Mucosa of gallbladder (tissue), 1 donor: Measurements from ENCODE around the gene HAUS7. TPM values are rescaled to one million over a fixed set of nuclear protein-coding genes. Genes with fewer than 3 reads are reported as not detected.
A peak's percentile ranks its signal among the peaks of the same experiment; 100 is the strongest.

Experiments
- DNase-seq: peaks from one replicate; pipeline ENCODE4 v3.0.0-alpha.2; 2020; ENCODE audit warnings: low spot score
- total RNA-seq: library from RNA; stranded (reverse); gene quantifications from one replicate; pipeline ENCODE4 v1.2.1, GENCODE V29; 2021
- donor health status: DM: no; HTN: no; CAD: no.

Gene HAUS7
- total RNA-seq, 1 donor from 2014 or later: 22.4 TPM

DNA sequence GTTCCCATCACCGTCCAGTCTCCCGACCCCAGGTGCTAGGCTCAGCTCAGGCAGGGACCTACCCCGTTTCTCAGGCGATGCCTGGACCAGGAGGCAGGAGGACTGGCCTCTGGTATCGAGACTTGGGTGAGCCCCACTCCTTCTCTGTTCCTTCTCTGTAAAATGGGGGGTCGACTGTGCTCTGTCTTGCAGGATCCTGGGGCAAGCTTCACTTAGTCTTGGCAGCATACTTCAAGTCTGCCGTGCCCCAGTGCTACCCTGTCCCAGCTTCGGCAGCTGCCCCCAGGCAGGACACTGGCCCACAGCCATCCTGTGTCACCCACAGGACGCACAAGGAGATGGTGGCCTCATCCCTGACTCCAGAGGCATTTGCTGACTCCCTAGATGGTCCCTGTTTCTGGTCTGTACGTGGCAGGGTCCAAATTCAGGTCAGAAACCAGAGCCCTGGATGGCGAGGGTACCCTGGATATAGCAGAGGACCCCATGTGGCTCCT is 7.0 kb upstream of the HAUS7 start:
- DNase-seq: no peak

DNA sequence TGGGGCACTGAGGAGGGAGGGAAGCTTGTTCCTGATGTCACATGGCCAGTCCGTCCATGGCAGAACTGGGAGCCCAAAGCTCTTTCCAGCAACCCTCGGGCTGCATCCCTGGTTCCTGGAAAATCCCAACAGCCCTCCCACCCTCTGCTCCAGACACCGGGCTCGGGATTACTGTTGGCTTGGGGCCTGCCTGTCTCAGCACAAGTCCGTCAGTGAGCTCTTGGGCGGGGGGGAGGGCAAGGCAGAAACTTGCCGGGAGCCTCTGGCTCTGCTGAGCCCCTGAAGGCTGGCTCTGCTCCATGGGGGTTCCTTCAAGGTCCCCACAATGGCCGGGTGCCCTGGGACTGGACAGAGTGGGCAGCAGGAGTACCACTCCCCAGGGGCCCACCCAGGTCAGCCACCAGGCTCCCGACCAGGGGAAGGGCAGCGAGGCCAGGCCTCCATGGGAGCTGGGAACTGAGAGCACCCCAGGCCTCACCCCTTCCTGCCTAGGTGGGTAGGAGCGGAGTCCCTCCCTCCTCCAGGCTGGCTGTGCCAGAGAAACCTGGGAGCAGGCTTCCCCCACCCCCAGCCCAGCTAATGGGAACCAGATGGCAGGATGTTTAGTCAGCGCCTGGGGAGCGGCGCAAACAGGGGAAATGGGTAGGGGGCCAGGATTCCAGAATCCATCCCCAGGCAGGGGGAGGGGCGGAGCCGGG is 6.4 kb upstream of the HAUS7 start:
- DNase-seq: no peak

DNA sequence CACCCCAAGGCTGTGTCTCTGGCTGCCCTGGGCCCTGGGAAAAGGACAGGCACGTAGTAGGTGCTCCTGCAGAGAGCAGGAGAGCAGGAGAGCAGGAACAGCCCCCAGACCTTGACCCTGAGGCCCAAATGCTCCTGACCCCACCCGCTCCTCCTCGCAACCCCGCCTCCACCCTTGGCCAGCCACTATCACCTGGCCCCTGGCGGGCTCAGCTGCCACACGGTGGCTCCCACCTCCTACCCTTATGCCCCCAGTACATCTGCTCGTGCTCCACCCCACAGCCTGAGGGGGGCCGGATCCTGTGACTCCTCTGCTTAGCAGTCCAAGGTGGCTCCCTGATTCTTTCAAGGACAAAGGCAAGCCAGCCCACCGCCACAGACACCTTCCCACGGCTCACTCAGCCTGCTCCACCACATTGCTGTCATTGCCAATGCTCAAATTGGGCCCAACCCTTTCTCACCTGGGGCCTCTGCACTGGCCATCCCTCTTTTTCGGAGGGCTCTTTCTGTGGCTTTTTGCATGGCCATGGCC is 5.4 kb upstream of the HAUS7 start:
- no peak for DNase-seq

DNA sequence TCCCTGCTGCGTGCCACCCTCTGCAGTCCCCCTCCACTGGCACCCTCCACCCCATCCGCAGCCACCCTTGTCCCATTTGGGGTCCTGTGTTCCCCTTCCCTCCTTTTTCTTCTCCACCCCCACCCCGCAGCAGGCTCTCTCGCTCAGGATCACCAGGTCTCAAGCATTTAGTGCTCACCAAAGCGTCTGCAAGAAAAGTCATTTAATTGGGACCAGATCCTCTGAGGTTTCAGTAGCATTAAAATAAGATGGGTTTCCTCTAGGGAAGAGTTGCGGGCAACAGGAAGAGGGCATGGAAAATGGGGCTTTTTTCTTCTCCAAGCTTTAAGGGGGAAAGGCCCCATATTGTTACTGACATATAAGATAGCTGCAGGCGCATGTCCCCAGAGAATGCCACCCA is 4.9 kb upstream of the HAUS7 start:
- DNase-seq: no peak

DNA sequence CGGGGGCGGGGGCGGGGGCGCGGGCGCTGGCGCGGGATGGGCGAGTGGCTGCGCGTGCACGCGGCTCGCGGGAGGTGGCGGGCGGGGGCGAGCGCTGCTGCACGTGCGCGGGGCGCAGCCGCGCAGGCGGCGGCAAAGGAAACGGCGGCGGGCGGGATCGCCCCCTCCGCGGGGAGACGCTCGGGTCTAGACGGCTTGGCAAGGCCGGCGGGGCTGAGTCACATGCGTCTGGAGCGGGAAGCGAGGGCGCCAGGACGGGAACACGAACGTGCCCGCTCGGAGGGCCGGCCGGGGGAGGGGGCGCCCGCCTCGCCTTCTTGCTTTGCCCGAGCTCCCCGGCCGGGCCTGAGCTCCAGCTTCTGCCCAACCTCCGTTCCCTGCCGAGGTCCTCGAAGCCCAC is 4.3 kb upstream of the HAUS7 start:
- DNase-seq: peak; percentile 42

DNA sequence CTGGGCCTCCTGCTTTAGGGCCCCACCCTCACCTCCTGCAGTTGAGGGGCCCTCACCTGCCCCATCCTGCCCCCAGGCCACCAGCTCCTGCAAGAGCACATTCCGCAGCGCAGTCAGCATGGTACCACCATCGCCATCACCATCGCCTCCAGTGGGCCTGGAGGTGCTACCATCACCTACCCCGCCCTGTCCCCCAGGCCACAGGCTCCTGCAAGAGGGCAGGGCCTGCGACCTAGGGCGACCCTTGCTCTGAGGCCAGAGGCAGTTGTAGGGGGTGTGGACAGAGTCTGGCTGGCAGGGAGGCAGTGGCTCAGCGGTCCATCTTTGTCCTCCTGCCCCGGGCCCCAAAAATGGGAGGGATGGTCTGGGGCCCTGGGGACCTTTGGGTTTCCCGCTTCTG is 3.9 kb upstream of the HAUS7 start:
- no peak for DNase-seq

DNA sequence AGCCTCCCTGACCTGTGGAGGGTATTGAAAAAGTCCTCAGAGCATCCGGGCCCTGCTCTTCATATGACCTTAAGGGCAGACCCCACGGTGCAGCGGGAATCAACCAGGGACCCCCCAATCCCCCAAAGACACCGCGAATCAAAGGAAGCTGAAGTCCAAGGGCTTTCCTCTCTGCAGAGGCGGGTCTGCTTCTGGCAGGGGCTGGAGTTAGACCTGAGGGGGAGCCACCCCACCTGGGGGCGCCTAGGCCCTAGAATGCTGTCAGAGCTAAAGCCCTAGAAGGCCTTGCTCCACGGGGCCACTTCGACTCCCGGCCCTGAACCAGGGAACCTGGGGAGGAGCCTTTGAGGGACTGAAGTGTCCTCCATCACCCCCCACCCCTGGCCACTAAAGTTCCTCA is 2.8 kb upstream of the HAUS7 start:
- DNase-seq: no peak

DNA sequence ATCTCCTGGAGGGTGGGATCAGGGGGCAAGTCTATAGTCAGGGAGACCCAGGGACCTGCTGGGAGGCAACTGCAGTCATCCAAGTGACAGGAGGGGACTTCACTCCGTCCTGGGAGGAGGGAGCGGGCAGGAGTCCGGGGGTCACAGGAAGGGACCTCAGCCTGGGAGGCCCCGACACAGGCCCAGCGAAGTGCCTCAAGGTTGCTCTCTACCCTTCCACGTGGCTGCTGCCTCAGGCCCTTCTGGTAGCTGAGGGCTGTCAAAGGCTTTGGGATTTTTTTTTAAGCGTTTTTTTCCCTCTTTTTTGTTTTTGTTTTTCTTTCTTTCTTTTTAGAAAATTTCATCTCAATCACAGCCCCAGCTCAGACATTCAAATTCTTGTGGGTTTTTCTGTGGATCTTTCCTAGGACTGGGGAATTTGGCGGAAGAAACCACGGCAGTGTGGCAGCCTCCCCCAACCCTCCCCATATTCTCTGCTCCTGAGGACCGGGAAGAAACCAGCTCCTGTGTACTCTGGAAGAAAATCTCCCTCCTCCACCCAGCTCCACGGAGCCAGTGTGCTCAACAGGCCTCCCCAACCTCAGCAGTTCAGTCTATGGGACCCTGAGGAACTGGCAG is 1.4 kb upstream of the HAUS7 start:
- DNase-seq: no peak

DNA sequence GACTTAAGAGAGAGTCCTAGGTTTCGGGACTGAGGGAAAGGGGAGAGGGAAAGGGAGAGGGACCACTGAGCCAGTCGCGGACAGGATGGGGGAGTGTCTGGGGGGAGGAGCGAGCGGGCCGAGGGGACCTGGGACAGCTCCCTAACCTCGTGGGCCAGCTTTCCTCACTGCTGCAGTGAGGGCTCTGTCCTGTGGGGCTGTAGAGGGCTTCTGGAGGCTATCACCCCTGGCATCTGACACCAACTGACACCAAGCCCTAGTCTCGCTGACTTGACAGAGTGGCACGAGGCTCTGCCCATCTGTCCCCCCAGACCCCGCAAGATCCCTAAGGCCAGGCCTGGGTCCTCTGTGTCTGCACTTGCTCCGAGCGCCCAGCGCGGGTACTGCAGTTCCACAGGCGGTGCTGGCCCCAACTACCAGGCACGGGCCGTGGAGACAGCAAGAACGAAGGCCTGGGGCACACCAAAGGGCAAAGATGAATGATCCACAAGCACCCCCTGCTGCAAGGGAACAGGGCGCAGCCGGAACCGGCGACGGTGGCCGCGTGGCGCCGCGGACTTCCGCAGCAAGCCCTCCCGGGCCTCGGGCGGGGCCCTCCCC is 465 bp downstream of the HAUS7 start:
- no peak for DNase-seq

DNA sequence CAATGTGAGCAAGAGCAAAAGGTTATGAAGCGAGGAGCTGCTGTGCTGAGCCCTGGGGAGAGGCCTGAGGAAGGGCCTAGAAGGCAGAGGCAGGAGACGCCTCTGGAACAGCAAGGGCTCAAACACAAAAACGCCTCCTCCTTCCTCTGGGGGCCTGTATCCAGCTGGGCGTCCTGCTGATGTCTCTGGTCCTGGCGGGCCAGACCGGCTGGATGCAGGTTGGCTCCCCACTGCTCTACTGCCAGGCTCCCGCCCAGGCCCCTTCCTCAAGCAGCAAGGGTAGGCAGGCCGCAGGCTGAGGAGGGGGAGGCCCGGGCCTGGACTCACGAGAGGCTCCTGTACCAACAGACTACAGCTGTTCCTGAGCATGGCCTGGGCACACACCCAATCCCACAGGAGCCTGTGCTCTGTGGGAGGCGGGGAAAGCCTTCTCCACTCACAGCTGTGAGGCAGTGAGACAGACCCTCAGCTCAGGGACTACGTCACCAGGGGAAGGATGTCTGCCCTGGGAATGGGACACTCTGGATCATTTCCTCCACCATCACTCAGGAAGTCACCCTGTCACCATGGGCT is 2.3 kb downstream of the HAUS7 start:
- DNase-seq: no peak

DNA sequence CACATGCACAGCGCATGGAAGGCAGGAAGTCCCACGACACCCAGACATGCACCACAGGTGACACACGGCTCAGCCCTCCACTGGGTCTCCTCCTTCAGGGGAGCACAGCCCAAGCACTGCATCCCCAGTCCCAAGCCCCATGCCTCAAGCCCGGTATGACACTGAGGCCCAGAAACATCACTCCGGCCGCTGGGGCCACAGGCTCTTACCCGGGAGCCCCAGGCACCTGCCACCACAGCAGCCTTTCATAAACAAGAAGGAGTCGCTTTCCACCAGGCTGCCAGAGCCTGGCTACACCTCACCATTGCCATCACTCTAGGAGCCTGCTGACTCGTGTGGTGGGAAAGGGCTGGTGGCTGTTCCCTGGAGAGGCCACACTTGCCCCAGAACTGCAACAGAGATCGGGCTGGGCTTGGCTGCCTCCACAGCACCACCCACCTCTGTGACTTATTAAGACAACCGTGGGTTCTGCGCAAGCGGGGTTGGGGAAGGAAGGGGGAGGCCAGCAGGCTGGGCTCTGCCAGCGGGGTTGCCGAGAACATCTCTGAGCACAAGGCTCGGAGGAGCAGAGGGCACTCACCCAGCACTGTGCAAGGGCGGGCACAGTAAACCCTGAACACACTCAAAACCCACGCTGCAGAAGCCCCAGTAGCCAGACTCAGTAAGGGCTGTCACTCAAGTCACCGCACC is 4.5 kb downstream of the HAUS7 start:
- DNase-seq: no peak

DNA sequence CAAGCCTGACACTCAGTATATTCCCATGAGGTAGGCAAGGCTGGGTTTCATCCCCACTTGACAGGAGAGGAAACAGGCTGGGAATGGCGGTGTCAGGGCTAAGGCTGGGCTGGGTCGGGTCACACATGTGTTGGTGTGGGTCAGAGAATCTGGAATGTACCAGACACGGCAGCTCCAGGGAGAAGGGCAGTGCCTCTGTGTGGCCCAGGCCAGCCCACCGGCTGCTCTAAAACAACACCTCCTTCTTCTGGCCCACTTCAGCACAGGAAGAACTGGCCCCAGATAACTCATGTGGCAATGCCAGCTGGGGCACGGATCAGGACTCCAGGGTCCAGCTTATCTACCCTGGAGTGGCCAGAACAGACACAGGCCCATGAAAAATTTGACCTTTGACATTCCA is 6.3 kb downstream of the HAUS7 start:
- no peak for DNase-seq

DNA sequence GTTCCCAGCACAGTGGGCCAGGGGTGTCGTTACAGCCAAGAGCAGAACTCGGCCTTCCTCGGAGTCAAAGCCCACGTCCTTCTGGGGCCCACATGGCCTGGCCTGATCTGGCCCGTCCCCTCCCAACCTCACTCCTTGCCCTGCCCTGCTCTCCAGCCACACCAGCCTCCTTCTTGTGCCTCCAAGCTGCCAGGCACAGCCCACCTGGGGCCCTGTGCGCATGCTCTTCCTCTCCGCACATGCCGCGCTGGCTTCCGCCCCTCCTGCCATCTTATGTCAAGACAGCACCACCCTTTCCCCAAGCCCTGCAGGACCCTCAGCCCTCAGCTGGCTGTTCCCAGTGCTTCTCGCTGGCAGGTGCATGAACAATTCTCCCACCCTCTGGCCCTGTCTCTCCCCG is 6.8 kb downstream of the HAUS7 start:
- no peak for DNase-seq

DNA sequence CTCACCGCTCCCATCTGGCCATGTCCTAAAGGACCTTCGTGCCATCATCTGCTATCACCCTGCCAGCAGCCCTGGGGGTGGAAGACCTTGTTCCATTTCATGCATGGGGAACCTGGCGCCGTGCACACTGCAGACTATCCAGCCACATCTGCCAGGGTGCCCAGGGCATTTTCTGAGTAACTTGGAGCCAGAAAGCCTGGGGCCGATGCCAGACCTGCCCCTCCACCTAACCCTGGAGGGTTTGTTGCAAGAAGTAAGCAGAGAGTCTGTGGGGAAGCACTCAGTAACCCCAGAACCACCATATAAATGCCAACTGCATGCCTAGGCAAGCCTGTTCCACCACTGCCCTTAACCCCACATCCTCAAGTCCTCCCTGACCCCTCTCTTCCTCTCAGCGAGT is 7.3 kb downstream of the HAUS7 start:
- no peak for DNase-seq

DNA sequence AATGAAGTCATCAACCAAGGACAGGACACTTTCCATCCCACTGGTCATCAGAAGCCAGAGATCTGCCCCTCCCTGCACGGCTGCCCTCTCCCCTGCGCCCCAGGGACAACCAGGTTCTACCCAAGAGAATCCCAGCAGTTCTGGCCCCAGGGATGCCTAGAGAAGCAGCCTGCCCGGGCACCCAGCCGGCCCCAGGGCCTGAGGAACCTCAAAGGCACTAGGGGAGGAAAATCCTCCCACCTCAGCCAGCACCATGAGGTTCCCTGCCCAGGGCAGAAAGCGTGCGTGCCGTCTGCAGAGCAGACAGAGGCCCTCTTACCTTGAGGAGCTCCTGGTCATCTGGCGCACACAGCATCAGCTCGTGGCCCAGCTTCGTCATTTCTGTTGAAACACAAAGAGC is 8.1 kb downstream of the HAUS7 start:
- no peak for DNase-seq

DNA sequence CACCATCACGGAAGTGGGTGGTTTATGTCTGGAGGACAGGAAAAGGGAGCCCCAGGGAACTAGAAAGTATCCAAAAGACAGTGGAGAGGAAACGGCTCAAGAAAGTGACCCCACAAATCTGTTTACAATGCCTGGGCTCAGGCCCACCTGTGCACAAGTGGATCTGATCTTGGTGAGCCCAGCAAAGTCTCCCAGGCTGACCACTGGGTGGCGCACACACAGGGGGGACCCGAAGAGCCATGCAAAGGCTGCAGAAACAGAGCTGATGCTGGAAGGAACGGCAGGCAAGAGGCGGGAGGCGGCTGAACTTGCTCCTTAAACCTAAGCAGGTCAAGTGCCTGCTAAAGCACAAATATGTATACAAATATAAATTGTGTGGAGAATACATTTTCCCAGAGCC is 9.6 kb downstream of the HAUS7 start:
- DNase-seq: peak; percentile 24

DNA sequence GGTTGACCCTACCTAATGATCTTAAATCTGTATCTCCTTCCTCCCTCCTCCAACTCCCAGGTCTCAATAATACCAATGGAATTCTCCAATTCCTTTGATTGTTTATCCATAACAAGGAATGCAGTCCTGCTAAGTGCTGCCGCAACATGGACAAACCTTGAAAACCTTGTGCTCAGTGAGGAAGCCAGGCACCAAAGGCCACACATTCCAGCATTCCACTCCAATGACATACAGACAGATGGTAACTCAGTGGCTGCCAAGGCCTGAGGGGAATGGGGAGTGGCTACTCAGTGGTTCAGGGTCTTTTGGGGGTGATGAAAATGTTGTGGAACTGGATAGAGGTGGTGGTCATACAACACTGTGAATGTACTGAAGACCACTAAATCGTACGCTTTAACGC is 10.4 kb downstream of the HAUS7 start:
- DNase-seq: no peak

DNA sequence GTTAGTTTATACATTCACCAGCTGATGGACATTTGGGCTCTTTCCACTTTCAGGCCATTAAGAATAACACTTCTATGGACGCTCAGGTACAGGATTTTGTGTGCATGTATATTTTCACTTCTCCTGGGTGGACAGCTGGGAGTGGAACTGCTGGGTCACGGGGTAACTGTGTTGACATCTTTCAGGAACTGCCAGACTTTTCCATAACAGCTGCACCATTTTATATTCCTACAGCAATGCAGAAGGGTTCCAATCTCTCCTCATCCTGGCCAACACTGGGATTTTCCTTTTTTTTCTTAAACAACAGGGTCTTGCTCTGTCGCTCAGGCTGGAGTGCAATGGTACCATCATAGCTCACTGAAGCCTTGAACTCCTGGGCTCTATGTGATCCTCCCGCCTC is 11.9 kb downstream of the HAUS7 start:
- no peak for DNase-seq

DNA sequence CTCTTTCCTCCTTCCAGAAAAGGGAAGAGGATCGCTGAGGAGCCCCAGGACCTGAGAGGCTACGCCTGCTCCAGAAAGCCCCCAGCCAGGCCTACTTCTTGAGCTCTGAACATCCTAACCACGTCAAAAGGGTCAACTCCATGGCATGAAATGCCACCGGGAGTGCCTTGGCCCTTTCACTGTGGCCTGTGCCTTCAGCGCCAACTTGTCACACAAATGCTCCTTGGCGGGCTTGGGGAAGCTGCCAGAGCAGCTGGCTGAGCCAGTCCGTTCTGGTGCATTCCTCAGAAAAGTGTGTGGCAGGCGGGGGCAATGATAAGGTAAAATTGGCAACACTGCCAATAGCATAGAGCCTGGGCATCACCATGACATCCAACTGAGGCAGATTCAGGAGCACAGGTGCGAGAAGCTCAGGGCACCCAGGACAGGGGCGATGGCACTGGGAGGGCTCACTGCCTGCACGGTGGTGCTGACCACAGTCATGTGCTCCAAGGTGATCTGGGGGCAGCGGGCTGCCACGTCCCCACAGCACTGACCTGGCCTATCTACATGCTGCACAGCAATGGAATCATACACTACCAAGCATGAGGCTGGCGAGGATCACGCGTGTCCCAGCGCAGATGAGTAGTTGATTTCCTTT is 12.4 kb downstream of the HAUS7 start:
- DNase-seq: no peak

DNA sequence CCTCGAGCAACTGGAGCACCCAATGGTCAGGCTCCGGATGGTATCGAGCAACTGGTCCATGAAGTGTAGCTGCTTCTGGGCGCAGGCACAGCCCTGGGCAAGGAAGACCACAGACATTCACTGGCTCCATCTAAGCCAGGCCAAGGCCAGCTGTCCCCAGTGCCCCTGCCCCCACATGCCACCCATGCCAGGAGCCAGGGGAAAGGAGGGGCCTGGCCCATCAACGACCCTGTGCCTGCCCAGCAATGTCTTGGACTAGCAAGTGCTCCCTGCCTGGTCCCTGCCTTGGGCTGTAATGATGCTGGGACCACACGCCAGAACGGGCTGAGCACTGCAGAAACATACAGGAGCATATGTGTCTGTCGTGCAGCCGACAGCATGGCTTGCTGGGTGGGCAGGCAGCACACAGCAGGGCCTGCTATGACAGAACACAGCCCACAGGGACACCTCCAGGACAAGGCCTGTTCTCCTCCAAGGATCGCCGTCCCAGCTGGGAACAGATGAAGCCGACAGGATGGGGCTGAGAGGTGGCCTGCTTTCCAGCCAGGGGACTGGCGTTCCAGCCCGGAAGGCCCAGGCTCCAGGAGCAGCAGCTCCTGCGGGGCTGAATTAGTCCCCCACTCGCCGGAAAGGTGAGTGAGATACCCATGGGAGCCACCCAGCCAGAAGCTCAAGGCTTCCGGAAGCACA is 13.1 kb downstream of the HAUS7 start:
- DNase-seq: no peak

DNA sequence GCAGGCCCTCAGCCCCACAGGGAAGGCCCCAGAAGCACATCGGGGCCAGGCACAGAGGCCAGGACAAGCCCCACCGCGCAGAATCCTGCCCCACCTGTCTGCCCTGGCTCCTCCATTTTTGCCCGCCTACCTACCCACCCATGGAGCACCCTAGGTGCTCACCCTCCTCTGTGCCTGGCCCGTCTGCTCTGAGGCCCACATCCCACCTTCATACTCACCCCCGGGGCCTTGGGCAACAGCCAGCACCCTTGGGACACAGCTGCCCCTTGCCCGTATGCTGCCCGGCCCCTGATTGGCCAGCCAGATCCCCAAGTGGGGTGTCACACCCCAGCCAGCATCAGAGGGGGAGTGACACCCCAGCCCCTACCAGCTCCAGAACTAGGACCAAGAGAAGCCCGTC is 13.7 kb downstream of the HAUS7 start:
- no peak for DNase-seq
